ENCODE results near the gene DEUP1.

DEUP1 gene

GRCh38 chr11:93480256-93480655 is 149.7 kb downstream of the DEUP1 start:
- no peak for DNase-seq (ENCODE audit: low spot score)

GRCh38 chr11:93480756-93481155 is 150.2 kb downstream of the DEUP1 start:
- no peak for DNase-seq (ENCODE audit: low spot score)

- DNase-seq (ENCODE audit: low spot score): no peak
Measured at GRCh38 chr11:93481279-93481678, 150.7 kb downstream of the DEUP1 start.

- no peak for DNase-seq (ENCODE audit: low spot score)
Measured at GRCh38 chr11:93481696-93482095, 151.2 kb downstream of the DEUP1 start.

- no peak for DNase-seq (ENCODE audit: low spot score)
Measured at GRCh38 chr11:93482556-93482955, 152.0 kb downstream of the DEUP1 start.

GRCh38 chr11:93484716-93485115 is 154.2 kb downstream of the DEUP1 start:
- DNase-seq (ENCODE audit: low spot score): peak; percentile 60

- no peak for DNase-seq (ENCODE audit: low spot score)
Measured at GRCh38 chr11:93485983-93486382, 155.4 kb downstream of the DEUP1 start.

- DNase-seq (ENCODE audit: low spot score): no peak
Measured at GRCh38 chr11:93487032-93487483, 156.5 kb downstream of the DEUP1 start.
